ENCODE results near the gene IGSF21. TPM values are rescaled to one million over a fixed set of nuclear protein-coding genes. Genes with fewer than 3 reads are reported as not detected.

IGSF21 gene
- total RNA-seq, 1 experiment from 2014 or later, result 5.2 TPM

- no peak overlapping the region for H4K8ac ChIP-seq (replicated peaks; ENCODE audit: insufficient read length, low read depth, low read length)
- no peak overlapping the region for H2AK5ac ChIP-seq (ENCODE audit: insufficient read length, low read length)
- DNase-seq, result no peak
- no peak overlapping the region for H2BK20ac ChIP-seq (ENCODE audit: low read depth, low read length, poor library complexity, severe bottlenecking)
- no peaks in the 10 kb centered on the region for H3K23me2 ChIP-seq (ENCODE audit: insufficient read length, low read depth, low read length, poor library complexity, severe bottlenecking)
- H3K27me3 ChIP-seq (ENCODE audit: insufficient read depth, low read length), result no peaks in the 10 kb centered on the region
- H3K18ac ChIP-seq (ENCODE audit: insufficient read length, low read depth, low read length), result no peak overlapping the region
- H4K20me1 ChIP-seq (ENCODE audit: control insufficient read depth, insufficient read depth, insufficient read length), result no peaks in the 10 kb centered on the region
- Mint-ChIP-seq H3K27ac (no peak overlapping the region), H3K4me1 (peaks cover 38 to 45% of the 10 kb centered on the region in 2 experiments), H3K27me3 (ENCODE audit: low read depth) (peaks cover 14% of the 10 kb centered on the region; the same call in 1 of the 2 replicates), H3K36me3 (ENCODE audit: insufficient read depth in 1 of 3, low read depth in 3 of 3) (no peaks in the 10 kb centered on the region), H3K4me3 (no peak overlapping the region), H3K9me3 (no peaks in the 10 kb centered on the region; a peak in 2 of 5 replicates)
- no peak overlapping the region for H2BK15ac ChIP-seq (ENCODE audit: low read depth, low read length)
- H3K14ac ChIP-seq (ENCODE audit: insufficient read depth, low read length), result no peak overlapping the region; the same call in 1 of the 2 replicates
- H3K4ac ChIP-seq (ENCODE audit: low read depth, low read length), result no peak overlapping the region
- H3K79me2 ChIP-seq (ENCODE audit: insufficient read depth, low read length), result no peaks in the 10 kb centered on the region
- TF ChIP-seq CTCF (conservative IDR thresholded peaks at IDR 0.05), result no peak
- no peak overlapping the region for H2BK120ac ChIP-seq (ENCODE audit: low read depth, low read length, poor library complexity, severe bottlenecking)
- H4K5ac ChIP-seq (ENCODE audit: insufficient read length, low read depth, low read length), result no peak overlapping the region
- no CpG with 5 or more reads among the region's 4 CpGs for WGBS (ENCODE audit: extremely low coverage, insufficient read length, low lambda C conversion rate)
- peaks cover 14% of the 10 kb centered on the region; the same call in 1 of the 2 replicates for H3K4me1 ChIP-seq (ENCODE audit: insufficient read depth, low read length)
- H3T11ph ChIP-seq (ENCODE audit: low read length), result no peak overlapping the region
- H3K79me1 ChIP-seq (ENCODE audit: insufficient read depth, low read depth, low read length, poor library complexity, severe bottlenecking), result no peaks in the 10 kb centered on the region
- H3K56ac ChIP-seq (ENCODE audit: insufficient read length, low read depth, low read length), result no peak overlapping the region
- no peak overlapping the region for H2BK12ac ChIP-seq (ENCODE audit: insufficient read length, low read depth, low read length)
- no peak overlapping the region for H2AFZ ChIP-seq (ENCODE audit: low read length)
- no peak overlapping the region for H4K91ac ChIP-seq (ENCODE audit: insufficient read length, low read depth, low read length)
- H3K9ac ChIP-seq (ENCODE audit: extremely low read depth, insufficient read length, low read length), result no peak overlapping the region
- H3K4me2 ChIP-seq (ENCODE audit: insufficient read depth, insufficient read length, low read length), result no peak overlapping the region
- H3K27ac ChIP-seq (ENCODE audit: insufficient read length, low read depth, low read length), result no peak overlapping the region
- H3K23ac ChIP-seq (ENCODE audit: insufficient read length, low read depth, low read length), result no peak overlapping the region
- H2BK5ac ChIP-seq (ENCODE audit: insufficient read length, low read length), result no peak overlapping the region
- no peaks in the 10 kb centered on the region for H3K9me3 ChIP-seq (ENCODE audit: control insufficient read depth, low read depth, low read length)
Observed at GRCh38 chr1:18261891-18262290, 154.3 kb downstream of the IGSF21 start.

All from H9 (cell line).